DOHH2 (cell line): ENCODE measurements around the gene MEN1.
A peak's percentile ranks its signal among the peaks of the same experiment; 100 is the strongest.
"Not testable (repeated sequence)": the region's sequence is repeated elsewhere in the genome, so short reads cannot be mapped to it uniquely, and the experiment has no call there.

Source experiments
- H3F3A ChIP-seq: fragments of 200-600 bp; sonication (generic), shearing (Covaris generic); 2 replicates; pipeline ENCODE4 v1.6.0; 2016; ENCODE audit warnings: antibody characterized with exemption, mild to moderate bottlenecking; ENCODE audit not compliant: control insufficient read depth, insufficient read depth
- H3K27ac ChIP-seq: fragments of 200-600 bp; sonication (generic); 2 replicates; pipeline ENCODE4 v1.5.1; 2014; ENCODE audit warnings: low read depth, mild to moderate bottlenecking, low read length, moderate library complexity
- H3K27me3 ChIP-seq: fragments of 200-600 bp; sonication (generic); 2 replicates; pipeline ENCODE4 v1.6.1; 2014; ENCODE audit warnings: mild to moderate bottlenecking, low read length, mixed read lengths; ENCODE audit not compliant: control insufficient read depth
- H3K36me3 ChIP-seq: fragments of 200-600 bp; sonication (generic); 2 replicates; pipeline ENCODE4 v1.6.1; 2014; ENCODE audit warnings: mild to moderate bottlenecking, low read length, moderate library complexity, mixed read lengths; ENCODE audit not compliant: control insufficient read depth
- H3K4me1 ChIP-seq: fragments of 200-600 bp; sonication (generic); 2 replicates; pipeline ENCODE4 v1.6.1; 2014; ENCODE audit warnings: mild to moderate bottlenecking, low read length, mixed read lengths; ENCODE audit not compliant: control insufficient read depth
- H3K4me2 ChIP-seq: fragments of 200-600 bp; sonication (generic); 2 replicates; pipeline ENCODE4 v1.6.0; 2014; ENCODE audit warnings: mild to moderate bottlenecking, low read length, moderate library complexity
- H3K4me3 ChIP-seq: fragments of 200-600 bp; sonication (generic); 2 replicates; pipeline ENCODE4 v1.5.1; 2014; ENCODE audit warnings: mild to moderate bottlenecking, low read length, mixed read lengths
- H3K79me2 ChIP-seq: fragments of 200-600 bp; sonication (generic); 2 replicates; pipeline ENCODE4 v1.6.1; 2014; ENCODE audit warnings: mild to moderate bottlenecking, low read length, mixed read lengths; ENCODE audit not compliant: control insufficient read depth
- H3K9me2 ChIP-seq: fragments of 200-600 bp; sonication (generic); replicated peaks from 2 replicates; pipeline ENCODE4 v1.6.1; 2014; ENCODE audit warnings: mild to moderate bottlenecking, low read length, mixed read lengths; ENCODE audit not compliant: control insufficient read depth
- H3K9me3 ChIP-seq: fragments of 200-600 bp; sonication (generic); 2 replicates; pipeline ENCODE4 v1.6.1; 2014; ENCODE audit warnings: antibody characterized with exemption, low read length, mixed read lengths; ENCODE audit not compliant: control insufficient read depth, insufficient read depth
- H4K20me1 ChIP-seq: fragments of 200-600 bp; sonication (generic); 2 replicates; pipeline ENCODE4 v1.6.0; 2014; ENCODE audit warnings: low read depth, mild to moderate bottlenecking, antibody characterized with exemption, low read length, moderate library complexity; ENCODE audit not compliant: control insufficient read depth, insufficient read depth
- CTCF ChIP-seq: fragments of 200-600 bp; sonication (generic); IDR thresholded peaks from one replicate; pipeline ENCODE4 v1.5.1; 2014; ENCODE audit warnings: antibody characterized with exemption, mild to moderate bottlenecking, low read depth, low read length; ENCODE audit not compliant: poor library complexity, severe bottlenecking
- EZH2phosphoT487 ChIP-seq: fragments of 200-600 bp; sonication (generic); IDR thresholded peaks from 2 replicates; pipeline ENCODE4 v1.6.1; 2017; ENCODE audit warnings: borderline replicate concordance, mild to moderate bottlenecking, antibody characterized with exemption, low read length, moderate library complexity, mixed read lengths

MEN1 gene

GRCh38 chr11:64823568-64824119, 13.3 kb upstream of the MEN1 start:
- Histone ChIP-seq H3K27me3 (no peaks in the 10 kb centered on the region), H3K9me2 (no peaks in the 10 kb centered on the region), H3K4me2 (no peak overlapping the region), H4K20me1 (no peaks in the 10 kb centered on the region), H3K4me1 (peaks cover 2% of the 10 kb centered on the region), H3F3A (no peaks in the 10 kb centered on the region), H3K27ac (no peak overlapping the region), H3K9me3 (no peaks in the 10 kb centered on the region), H3K36me3 (no peaks in the 10 kb centered on the region), H3K4me3 (no peak overlapping the region), H3K79me2 (no peaks in the 10 kb centered on the region)
- no peak for TF ChIP-seq CTCF
- TF ChIP-seq EZH2phosphoT487, result no peak

- TF ChIP-seq CTCF (no peak), EZH2phosphoT487 (no peak)
Measured at GRCh38 chr11:64817476-64817875, 7.1 kb upstream of the MEN1 start.

GRCh38 chr11:64815433-64815832, 5.1 kb upstream of the MEN1 start:
- not testable (repeated sequence) for H3K4me3 ChIP-seq, H3F3A ChIP-seq, H3K36me3 ChIP-seq, H3K27me3 ChIP-seq, H3K27ac ChIP-seq, H3K9me2 ChIP-seq, H3K4me2 ChIP-seq, H3K79me2 ChIP-seq, H4K20me1 ChIP-seq, H3K9me3 ChIP-seq
- H3K4me1 ChIP-seq, result peaks cover 24% of the 10 kb centered on the region

More at GRCh38 chr11:64817476-64817875, 7.1 kb upstream of the MEN1 start:
- Histone ChIP-seq H3F3A (peaks cover 4% of the 10 kb centered on the region; the same call in 1 of the 2 replicates), H3K9me3 (no peaks in the 10 kb centered on the region), H3K4me1 (peaks cover 20% of the 10 kb centered on the region), H3K27ac (no peak overlapping the region), H4K20me1 (no peaks in the 10 kb centered on the region), H3K36me3 (no peaks in the 10 kb centered on the region), H3K27me3 (no peaks in the 10 kb centered on the region), H3K4me3 (no peak overlapping the region), H3K9me2 (no peaks in the 10 kb centered on the region), H3K4me2 (no peak overlapping the region), H3K79me2 (no peaks in the 10 kb centered on the region)

GRCh38 chr11:64814712-64815187, 4.4 kb upstream of the MEN1 start:
- no peaks in the 10 kb centered on the region for H3K9me3 ChIP-seq
- H3K36me3 ChIP-seq, result no peaks in the 10 kb centered on the region
- no peaks in the 10 kb centered on the region for H3K9me2 ChIP-seq
- peaks cover 7% of the 10 kb centered on the region; the same call in 1 of the 2 replicates for H3F3A ChIP-seq
- no peaks in the 10 kb centered on the region for H3K27me3 ChIP-seq
- H3K4me1 ChIP-seq, result peaks cover 25% of the 10 kb centered on the region
- peaks cover 6% of the 10 kb centered on the region for H3K79me2 ChIP-seq
- no peaks in the 10 kb centered on the region for H4K20me1 ChIP-seq
- TF ChIP-seq EZH2phosphoT487 (no peak), CTCF (no peak)
- H3K4me2 ChIP-seq, result peak overlapping the region; percentile 57
- peak overlapping the region; percentile 23 for H3K4me3 ChIP-seq
- H3K27ac ChIP-seq, result peak overlapping the region; percentile 29
